Epithelial cell of proximal tubule (primary cell): ENCODE measurements around the gene INPPL1. TPM values are rescaled to one million over a fixed set of nuclear protein-coding genes. Genes with fewer than 3 reads are reported as not detected.
"Not testable (repeated sequence)": the region's sequence is repeated elsewhere in the genome, so short reads cannot be mapped to it uniquely, and the experiment has no call there.

Experiments
- DNase-seq: peaks from one replicate; pipeline ENCODE4 v3.0.0-alpha.2; 2011; ENCODE audit warnings: low read depth
- H3K4me3 ChIP-seq: 2 replicates; pipeline ENCODE4 v1.5.1; 2011; ENCODE audit warnings: low read depth, mild to moderate bottlenecking, low read length
- CTCF ChIP-seq: conservative IDR thresholded peaks from 2 replicates; pipeline ENCODE4 v1.5.1; 2012; ENCODE audit warnings: low read depth, mild to moderate bottlenecking, low read length
- total RNA-seq: library from RNA; depleted of rRNA; stranded (reverse); fragments of >200 nt; gene quantifications from 2 replicates; pipeline ENCODE4 v1.2.3, GENCODE V29; 2015

INPPL1 gene
- total RNA-seq, 1 donor from 2014 or later: 73.2 TPM

- H3K4me3 ChIP-seq: no peak overlapping the region
- no peak for TF ChIP-seq CTCF
- no peak for DNase-seq
Measured at GRCh38 chr11:72203163-72203562, 21.4 kb upstream of the INPPL1 start.

- no peak for TF ChIP-seq CTCF
- no peak overlapping the region for H3K4me3 ChIP-seq
- DNase-seq: no peak
Measured at GRCh38 chr11:72204886-72205285, 19.7 kb upstream of the INPPL1 start.

GRCh38 chr11:72206794-72207193, 17.8 kb upstream of the INPPL1 start:
- H3K4me3 ChIP-seq, DNase-seq: not testable (repeated sequence)

- DNase-seq: no peak
- TF ChIP-seq CTCF: no peak
Measured at GRCh38 chr11:72208281-72208680, 16.3 kb upstream of the INPPL1 start.

GRCh38 chr11:72209101-72209500, 15.5 kb upstream of the INPPL1 start:
- H3K4me3 ChIP-seq: no peak overlapping the region
- no peak for TF ChIP-seq CTCF
- no peak for DNase-seq

More at GRCh38 chr11:72208281-72208680, 16.3 kb upstream of the INPPL1 start:
- no peak overlapping the region for H3K4me3 ChIP-seq

- DNase-seq: no peak
- no peak for TF ChIP-seq CTCF
- no peak within 1 kb of the TSS for H3K4me3 ChIP-seq
Measured at GRCh38 chr11:72216638-72217037, 7.9 kb upstream of the INPPL1 start, which contains the start of gene FOLR2. Gene FOLR2, plus strand, starts transcription at chr11:72216794. Its CDS starts 1,791 bp downstream, at chr11:72218585.

- no peak overlapping the region for H3K4me3 ChIP-seq
- no peak for TF ChIP-seq CTCF
- no peak for DNase-seq
Measured at GRCh38 chr11:72217841-72218240, 6.7 kb upstream of the INPPL1 start.
